ENCODE data around the gene LRP4.

LRP4 gene

DNA sequence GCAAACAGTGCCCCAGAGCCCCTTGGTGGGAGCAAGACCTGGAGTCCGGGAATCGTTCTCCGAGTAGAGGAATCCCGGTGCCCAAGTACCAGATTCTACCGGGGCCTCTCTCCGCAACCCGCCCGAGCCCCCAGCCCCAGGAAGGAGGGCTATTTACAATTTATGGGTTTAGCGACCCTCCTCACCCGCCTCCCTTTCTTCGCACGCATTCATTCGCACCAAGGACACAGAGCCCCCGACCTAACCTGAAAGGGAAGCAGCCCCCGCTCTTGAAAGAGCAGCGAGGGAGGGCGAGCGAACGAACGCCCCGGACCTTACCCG, 628 bp downstream of the LRP4 start:
- DNase-seq, result peak; percentile 66

- peak; percentile 64 for DNase-seq
Observed at GRCh38 chr11:46917109-46917761, 1.1 kb downstream of the LRP4 start.

DNA sequence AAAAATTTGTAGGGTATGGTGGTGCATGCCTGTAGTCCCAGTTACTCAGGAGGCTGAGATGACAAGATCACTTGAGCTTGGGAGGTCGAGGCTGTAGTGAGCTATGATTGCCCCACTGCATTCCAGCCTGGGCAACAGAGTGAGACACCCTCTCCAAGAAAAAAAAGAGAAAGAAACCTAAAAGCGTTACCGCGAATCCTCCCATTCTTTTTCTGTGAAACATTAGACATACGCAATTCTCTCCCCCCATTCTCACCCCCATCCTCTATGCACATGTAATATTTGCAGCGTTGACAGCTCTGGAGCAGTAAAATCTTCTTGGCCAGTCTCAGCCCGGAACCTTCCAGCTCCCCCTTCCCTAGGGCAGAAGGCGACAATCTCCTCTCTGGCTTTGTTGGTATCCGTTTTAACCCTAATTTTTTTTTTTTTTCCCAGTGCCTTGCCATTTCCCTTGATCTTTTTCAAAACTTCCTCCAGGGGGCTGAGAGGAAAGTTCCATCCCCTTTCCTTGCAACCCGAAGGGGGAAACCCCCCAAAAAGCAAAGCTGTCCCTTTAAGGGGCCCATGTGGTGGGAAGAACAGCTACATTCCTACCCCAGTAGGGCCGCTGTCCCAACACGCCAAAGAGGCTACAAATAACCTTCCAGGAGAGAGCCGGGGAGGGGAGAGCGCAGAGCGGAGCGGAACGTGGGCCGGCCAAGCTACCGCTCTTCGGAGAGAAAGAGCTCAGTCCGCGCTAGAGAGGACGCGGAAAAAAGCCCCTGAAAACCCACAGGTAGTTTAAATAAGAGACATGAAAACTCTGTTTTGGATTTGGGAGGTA, 1.9 kb downstream of the LRP4 start:
- peak; percentile 88 for DNase-seq

GRCh38 chr11:46914910-46915309, 3.4 kb downstream of the LRP4 start:
- no peak for DNase-seq

GRCh38 chr11:46914363-46914762, 4.0 kb downstream of the LRP4 start:
- peak; percentile 67 for DNase-seq

DNA sequence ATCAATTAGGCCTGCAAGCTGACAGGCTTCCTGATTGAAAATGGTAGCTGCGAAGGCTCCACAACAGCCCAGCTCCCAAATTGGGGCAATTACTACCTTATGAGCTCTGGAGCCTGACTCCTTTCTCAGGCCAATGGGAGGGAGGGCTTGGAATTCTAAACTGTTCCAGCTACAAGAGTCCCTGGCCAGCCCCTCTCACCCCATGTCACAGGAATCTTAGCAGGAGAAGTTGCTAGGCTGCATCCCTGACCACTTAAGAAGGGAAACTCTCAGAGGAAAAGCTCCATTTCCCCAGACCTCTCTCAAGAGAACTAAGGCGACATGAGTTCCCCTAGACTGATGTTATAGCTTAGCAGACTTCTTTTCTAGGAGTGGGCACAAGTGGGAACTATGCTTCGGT, 4.9 kb downstream of the LRP4 start:
- DNase-seq, result peak; percentile 60

- peak; percentile 86 for DNase-seq
Observed at GRCh38 chr11:46912526-46913150, 5.7 kb downstream of the LRP4 start.

DNA sequence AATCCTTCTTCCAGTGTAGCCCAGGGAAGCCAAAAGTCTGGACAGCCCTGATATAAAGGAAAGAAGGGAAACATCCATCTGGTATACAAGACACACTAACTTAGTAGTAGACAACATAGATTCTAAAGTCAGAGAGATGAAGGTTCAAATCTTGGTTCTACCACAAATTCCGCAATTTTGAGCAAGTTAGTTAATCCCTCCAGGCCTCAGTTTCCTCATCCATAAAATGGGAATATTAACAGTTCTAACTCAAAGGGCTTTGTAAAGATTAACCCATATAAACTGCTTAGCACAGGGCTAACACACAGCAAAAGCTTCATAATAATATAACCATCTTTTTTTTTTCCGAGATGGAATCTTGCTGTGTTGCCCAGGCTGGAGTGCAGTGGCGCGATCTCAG, 10.7 kb downstream of the LRP4 start:
- no peak for DNase-seq

GRCh38 chr11:46906609-46907041, 11.7 kb downstream of the LRP4 start:
- peak; percentile 51 for DNase-seq

GRCh38 chr11:46905806-46906205, 12.5 kb downstream of the LRP4 start:
- no peak for DNase-seq

DNA sequence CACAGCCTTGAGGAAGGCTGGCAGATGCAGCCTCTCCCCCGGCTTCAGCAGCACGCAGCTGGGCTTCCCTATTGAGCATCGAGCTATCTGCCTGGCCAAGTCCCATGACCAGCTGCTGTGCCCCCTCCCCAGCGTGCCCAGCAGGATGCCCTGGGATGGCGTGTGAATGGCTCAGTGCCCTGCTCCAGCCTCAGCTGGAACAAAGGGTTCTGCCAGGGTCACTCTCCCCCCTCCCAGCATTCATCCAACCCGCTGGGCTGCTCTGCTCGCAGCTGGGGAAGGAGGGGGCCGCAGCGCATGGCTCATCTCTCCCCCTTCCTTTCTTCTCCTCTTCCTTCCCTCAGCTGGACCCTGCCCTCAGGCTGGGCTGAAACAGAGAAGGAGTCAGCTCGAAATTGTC, 14.5 kb downstream of the LRP4 start:
- DNase-seq, result peak; percentile 73

GRCh38 chr11:46902694-46903093, 15.7 kb downstream of the LRP4 start:
- peak; percentile 33 for DNase-seq

DNA sequence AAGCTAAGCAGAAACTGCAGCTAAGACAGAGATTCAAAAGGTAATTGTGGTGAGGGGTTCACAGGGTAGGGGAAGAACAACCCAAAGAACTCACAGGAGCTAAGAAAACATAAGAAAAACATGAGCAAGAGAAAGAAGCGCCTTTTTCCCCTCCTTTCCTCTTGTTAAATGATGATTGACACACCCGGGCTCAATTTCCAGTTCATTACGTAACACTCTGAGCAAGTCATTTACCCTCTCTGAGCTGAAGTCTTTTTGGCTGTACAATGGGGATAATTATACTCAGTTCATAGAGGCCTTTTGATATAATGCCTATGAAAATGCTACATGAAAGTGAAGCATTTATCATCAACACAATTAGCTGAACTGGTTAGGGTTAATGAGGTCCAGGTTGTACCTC, 17.2 kb downstream of the LRP4 start:
- DNase-seq, result no peak

DNA sequence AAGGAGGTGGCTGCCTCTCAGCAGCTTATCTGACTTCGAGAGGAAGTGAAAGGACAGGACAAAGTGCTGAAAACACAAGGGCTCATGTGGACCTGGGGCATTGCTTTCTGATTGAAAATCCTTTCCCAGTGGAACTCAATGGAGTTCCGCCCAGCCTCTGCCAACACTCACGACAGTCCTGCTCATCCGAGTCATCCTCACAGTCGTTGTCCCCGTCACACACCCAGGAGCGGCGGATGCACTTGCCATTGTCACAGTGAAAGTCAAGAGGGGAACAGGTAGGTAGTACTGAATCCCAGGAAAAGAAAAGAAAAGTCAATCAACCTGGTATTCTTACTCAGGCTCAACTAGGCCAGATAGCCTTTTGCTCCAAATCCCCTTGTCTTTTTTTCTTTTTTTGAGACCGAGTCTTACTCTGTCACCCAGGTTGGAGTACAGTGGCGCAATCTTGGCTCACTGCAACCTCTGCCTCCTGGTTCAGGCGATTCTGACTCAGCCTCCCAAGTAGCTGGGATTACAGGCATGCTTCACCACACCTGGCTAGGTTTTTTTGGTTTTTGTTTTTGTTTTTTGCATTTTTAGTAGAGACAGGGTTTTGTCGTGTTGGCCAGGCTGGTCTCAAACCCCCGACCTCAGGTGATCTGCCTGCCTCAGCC, 18.1 kb downstream of the LRP4 start:
- no peak for DNase-seq

GRCh38 chr11:46899501-46900025, 18.8 kb downstream of the LRP4 start:
- DNase-seq, result no peak

DNA sequence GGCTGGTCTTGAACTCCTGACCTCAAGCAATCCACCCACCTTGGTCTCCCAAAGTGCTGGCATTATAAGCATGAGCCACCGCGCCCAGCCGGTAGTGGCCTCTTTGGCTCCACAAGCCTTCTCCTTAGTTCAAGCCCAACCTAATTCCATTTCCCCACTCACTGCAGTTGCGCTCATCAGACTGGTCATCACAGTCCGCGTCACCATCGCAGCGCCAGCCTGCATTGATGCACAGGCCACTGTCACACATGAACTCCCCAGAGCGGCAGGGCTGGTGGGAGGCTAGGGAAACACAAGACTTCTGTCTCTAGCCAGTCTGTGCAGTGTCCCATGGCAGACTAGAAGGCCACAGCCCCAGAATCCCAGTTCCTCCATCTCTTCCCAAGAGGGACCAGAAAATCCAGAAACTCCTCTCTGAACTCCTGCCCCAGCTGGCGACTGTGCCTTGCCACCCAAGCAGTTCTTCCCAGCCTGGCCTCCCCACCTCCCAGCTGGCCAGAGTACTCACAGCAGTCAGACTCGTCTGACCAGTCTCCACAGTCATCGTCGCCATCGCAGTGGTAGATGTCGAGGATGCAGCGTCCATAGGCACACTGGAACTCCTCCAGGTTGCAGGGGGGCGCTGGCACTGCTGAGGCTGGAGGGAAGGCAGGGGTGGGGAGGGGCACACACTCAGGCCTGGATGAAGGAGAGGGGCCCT, 19.8 kb downstream of the LRP4 start:
- no peak for DNase-seq

DNA sequence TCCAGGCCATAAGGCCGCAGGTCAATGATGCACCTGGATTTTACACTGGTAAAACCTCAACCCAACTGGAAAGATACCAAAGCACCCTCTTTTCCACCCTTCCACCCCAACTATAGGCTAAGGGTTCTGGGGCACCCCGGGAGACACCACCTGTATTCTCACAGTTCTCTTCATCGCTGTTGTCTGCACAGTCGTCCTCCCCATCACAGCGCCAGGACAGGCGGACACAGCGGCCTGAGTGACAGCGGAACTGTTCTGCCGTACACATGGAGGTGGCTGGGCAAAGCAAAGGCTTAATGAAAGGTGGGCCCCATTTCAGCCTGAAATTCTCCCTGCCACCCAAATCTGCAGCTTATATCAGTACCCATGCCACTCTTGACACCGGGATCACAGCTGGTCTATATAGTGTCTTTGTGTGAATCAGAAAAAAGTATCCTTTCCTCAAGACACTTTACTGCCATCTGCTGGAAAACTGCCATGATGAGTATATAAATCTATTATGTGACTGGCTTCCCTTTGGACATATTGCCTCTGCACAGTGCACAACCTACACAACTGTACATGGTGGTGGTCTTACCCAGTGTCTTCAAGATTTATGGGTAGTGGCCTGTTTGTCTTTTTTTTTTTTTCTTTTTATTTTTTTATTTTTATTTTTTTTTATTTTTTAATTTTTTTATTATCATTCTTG, 21.5 kb downstream of the LRP4 start:
- peak; percentile 66 for DNase-seq

DNA sequence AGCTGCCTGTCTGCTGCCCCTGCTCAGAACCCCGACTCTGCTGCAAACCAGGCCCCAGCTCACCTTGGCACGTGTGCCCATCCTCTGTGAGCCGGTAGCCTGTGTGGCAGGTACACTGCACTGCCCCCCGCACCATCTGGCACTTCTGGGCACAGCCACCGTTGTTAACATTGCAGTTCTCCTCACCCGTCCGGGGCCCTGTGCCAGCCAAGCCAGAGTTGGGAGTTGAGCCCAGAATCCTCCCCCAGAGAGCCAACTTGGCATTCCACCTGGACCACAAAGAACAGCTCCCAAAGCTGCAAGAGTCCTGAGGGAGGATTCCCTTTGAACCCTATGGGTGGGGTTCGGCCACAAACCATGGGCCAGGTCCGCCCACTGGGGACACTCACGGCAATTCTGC, 22.5 kb downstream of the LRP4 start:
- no peak for DNase-seq

DNA sequence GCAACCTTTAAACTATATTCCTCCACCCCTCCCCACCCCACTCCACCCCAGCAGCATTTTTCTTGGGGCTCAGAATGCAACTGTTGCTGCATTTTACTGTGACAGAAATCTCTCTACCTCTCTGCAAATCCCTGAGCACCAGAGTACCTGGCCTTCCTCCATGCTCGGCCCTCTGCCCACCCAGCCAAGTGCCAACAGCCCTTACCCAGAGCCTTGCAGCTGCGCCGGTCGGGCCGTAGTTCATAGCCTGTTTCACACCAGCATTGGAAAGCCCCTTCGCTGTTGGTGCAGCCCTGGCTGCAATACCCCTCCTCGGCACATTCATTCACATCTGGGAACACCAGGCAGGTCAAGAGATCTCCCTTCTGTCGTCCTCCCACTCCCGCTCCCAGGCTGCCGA, 23.4 kb downstream of the LRP4 start:
- no peak for DNase-seq

DNA sequence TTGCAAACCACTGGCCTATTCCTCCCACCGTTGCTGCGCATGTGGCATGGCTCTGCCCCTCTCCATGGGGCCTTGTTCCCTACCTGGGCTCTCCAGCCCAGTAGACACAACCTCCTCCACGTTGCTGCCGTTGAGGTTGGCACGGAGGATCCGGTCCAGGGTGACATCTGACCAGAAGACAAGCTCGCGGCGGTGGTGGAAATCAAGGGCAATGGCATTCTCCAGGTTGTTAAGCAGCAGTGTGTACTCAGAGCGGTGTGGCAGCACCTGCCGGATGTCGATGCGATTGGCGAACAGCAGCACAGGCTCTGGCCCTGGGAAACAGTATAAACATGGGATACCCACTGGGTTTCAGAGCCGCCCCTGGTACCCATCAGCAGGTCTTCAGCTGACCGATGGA, 23.8 kb downstream of the LRP4 start:
- no peak for DNase-seq

DNA sequence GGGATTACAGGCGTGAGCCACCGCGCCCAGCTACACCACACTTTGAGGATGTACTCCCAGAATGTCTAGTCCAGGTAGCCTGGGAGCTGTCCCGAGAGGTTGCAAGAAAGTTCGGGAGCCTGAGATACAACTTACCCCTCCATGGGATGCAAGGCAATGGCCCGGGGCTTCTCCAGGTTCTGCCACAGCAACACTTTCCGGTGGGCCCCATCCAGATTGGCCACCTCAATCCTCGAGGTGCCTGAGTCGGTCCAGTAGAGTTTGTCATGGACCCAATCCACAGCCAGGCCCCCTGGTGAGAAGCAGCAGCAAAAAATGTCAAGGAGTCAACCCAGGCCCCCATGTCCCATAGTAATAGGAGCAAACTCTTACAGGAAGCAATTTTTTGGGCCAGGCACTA, 25.5 kb downstream of the LRP4 start:
- no peak for DNase-seq

GRCh38 chr11:46892109-46892508, 26.2 kb downstream of the LRP4 start:
- DNase-seq, result no peak
